Ishikawa (cell line): ENCODE results near the gene GALNT10.

ENCODE experiments used
- CEBPB ChIP-seq: IDR thresholded peaks from 2 replicates; pipeline ENCODE4 v1.6.1; 2012
- CREB1 ChIP-seq: IDR thresholded peaks from 2 replicates; pipeline ENCODE4 v1.6.1; 2012; ENCODE audit warnings: low read depth
- EGR1 ChIP-seq: IDR thresholded peaks from 2 replicates; pipeline ENCODE4 v1.6.1; 2012
- EP300 ChIP-seq: IDR thresholded peaks from 2 replicates; pipeline ENCODE4 v1.6.1; 2012; ENCODE audit warnings: borderline replicate concordance
- FOXM1 ChIP-seq: IDR thresholded peaks from 2 replicates; pipeline ENCODE4 v1.6.1; 2012; ENCODE audit warnings: low read depth, borderline replicate concordance
- NFIC ChIP-seq: IDR thresholded peaks from 2 replicates; pipeline ENCODE4 v1.6.1; 2012
- RAD21 ChIP-seq: IDR thresholded peaks from 2 replicates; pipeline ENCODE4 v1.6.1; 2012; ENCODE audit warnings: low read depth
- REST ChIP-seq: IDR thresholded peaks from 2 replicates; pipeline ENCODE4 v1.6.1; 2012; ENCODE audit warnings: low read depth, mild to moderate bottlenecking
- TAF1 ChIP-seq: IDR thresholded peaks from 2 replicates; pipeline ENCODE4 v1.6.1; 2012; ENCODE audit warnings: low read depth, mild to moderate bottlenecking
- TCF12 ChIP-seq: IDR thresholded peaks from 2 replicates; pipeline ENCODE4 v1.6.1; 2012; ENCODE audit warnings: low read depth
- TEAD4 ChIP-seq: IDR thresholded peaks from 2 replicates; pipeline ENCODE4 v1.6.1; 2012
- USF1 ChIP-seq: IDR thresholded peaks from 2 replicates; pipeline ENCODE4 v1.6.1; 2012
- YY1 ChIP-seq: IDR thresholded peaks from 2 replicates; pipeline ENCODE4 v1.6.1; 2012; ENCODE audit warnings: low read depth
- ZBTB7A ChIP-seq: IDR thresholded peaks from 2 replicates; pipeline ENCODE4 v1.6.1; 2012; ENCODE audit warnings: low read depth
- TF ChIP-seq, protein P1 (sequence below): IDR thresholded peaks from 2 replicates; pipeline ENCODE4 v1.6.1; 2012

The GALNT10 gene

GRCh38 chr5:154451957-154452356, 261.4 kb downstream of the GALNT10 start:
- no peak for TF ChIP-seq CREB1
- no peak for TF ChIP-seq EP300
- TF ChIP-seq, protein P1, sequence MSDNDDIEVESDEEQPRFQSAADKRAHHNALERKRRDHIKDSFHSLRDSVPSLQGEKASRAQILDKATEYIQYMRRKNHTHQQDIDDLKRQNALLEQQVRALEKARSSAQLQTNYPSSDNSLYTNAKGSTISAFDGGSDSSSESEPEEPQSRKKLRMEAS = no peak
- no peak for TF ChIP-seq CEBPB
- no peak for TF ChIP-seq USF1
- TF ChIP-seq ZBTB7A = no peak
- TF ChIP-seq TEAD4 = no peak
- no peak for TF ChIP-seq TCF12
- no peak for TF ChIP-seq NFIC
- no peak for TF ChIP-seq REST
- TF ChIP-seq YY1 = no peak
- TF ChIP-seq EGR1 = no peak
- no peak for TF ChIP-seq RAD21
- TF ChIP-seq FOXM1 = no peak
- no peak for TF ChIP-seq TAF1

DNA sequence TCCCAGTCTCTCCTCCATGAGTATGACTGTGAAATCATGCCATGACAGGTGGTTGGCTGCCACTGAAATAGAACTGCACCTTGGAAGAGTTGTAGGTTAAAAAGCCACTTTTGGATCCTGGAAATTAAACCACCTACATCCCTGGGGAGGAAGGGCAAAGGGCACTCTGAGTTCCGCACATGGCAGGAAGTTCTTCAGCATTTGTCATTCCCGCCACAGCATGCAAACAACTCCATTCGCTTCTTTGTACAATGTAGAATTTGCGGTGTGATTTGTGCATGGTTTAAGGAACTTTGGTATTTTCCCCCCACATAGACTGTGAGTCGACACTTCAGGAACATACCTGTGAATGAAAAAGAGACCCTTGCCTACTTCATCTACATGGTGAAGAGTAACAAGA, 265.1 kb downstream of the GALNT10 start:
- TF ChIP-seq TEAD4 (no peak), RAD21 (no peak)
- TF ChIP-seq, protein P1 = no peak

- TF ChIP-seq YY1 (no peak), FOXM1 (no peak), TEAD4 (no peak), RAD21 (no peak), EGR1 (no peak), USF1 (no peak), CEBPB (no peak), TAF1 (no peak), CREB1 (no peak), EP300 (no peak), ZBTB7A (no peak), NFIC (no peak), TCF12 (no peak), REST (no peak)
- TF ChIP-seq, protein P1 = no peak
Observed at GRCh38 chr5:154456540-154456939, 266.0 kb downstream of the GALNT10 start.

- TF ChIP-seq ZBTB7A = no peak
- no peak for TF ChIP-seq YY1
- TF ChIP-seq CREB1 = no peak
- no peak for TF ChIP-seq FOXM1
- TF ChIP-seq, protein P1 = no peak
- TF ChIP-seq EGR1 = no peak
- TF ChIP-seq NFIC = no peak
- no peak for TF ChIP-seq TEAD4
- no peak for TF ChIP-seq CEBPB
- no peak for TF ChIP-seq RAD21
- no peak for TF ChIP-seq USF1
Observed at GRCh38 chr5:154459015-154459414, 268.5 kb downstream of the GALNT10 start.

- TF ChIP-seq EGR1 (no peak), TAF1 (no peak), TEAD4 (no peak), NFIC (no peak), CREB1 (no peak), EP300 (no peak), TCF12 (no peak), REST (no peak)
Observed at GRCh38 chr5:154460172-154460571, 269.6 kb downstream of the GALNT10 start.
